Endothelial cell (in vitro differentiated cells): ENCODE results near the gene SOBP. TPM values are rescaled to one million over a fixed set of nuclear protein-coding genes. Genes with fewer than 3 reads are reported as not detected.

Source experiments
- DNase-seq: peaks from one replicate; pipeline ENCODE4 v3.0.0; 2021; ENCODE audit warnings: low spot score
- H3K27ac Mint-ChIP-seq: one replicate; pipeline ENCODE4 v1.8.0; 2021; ENCODE audit warnings: mixed read lengths, inconsistent platforms; ENCODE audit not compliant: unreplicated experiment
- H3K27me3 Mint-ChIP-seq: one replicate; pipeline ENCODE4 v1.8.0; 2021; ENCODE audit warnings: mild to moderate bottlenecking, moderate library complexity, mixed read lengths, inconsistent platforms; ENCODE audit not compliant: unreplicated experiment
- H3K36me3 Mint-ChIP-seq: one replicate; pipeline ENCODE4 v1.8.0; 2021; ENCODE audit warnings: mild to moderate bottlenecking, low read depth, mixed read lengths, inconsistent platforms; ENCODE audit not compliant: unreplicated experiment
- H3K4me1 Mint-ChIP-seq: one replicate; pipeline ENCODE4 v1.8.0; 2021; ENCODE audit warnings: mild to moderate bottlenecking, mixed read lengths, inconsistent platforms; ENCODE audit not compliant: unreplicated experiment
- H3K4me3 Mint-ChIP-seq: one replicate; pipeline ENCODE4 v1.8.0; 2021; ENCODE audit warnings: mild to moderate bottlenecking, mixed read lengths, inconsistent platforms; ENCODE audit not compliant: unreplicated experiment
- H3K9me3 Mint-ChIP-seq: one replicate; pipeline ENCODE4 v1.8.0; 2021; ENCODE audit warnings: mixed read lengths, inconsistent platforms; ENCODE audit not compliant: unreplicated experiment
- CTCF ChIP-seq: fragments of 200-600 bp; sonication (generic); IDR thresholded peaks from one replicate; pipeline ENCODE4 v1.5.0; 2021; ENCODE audit warnings: antibody characterized with exemption; ENCODE audit not compliant: unreplicated experiment
- total RNA-seq: library from RNA; stranded (reverse); fragmentation: NEBNext Ultra II Directional; extraction: Animal tissue kit (Norgen Biotek cat#: 25700); gene quantifications from one replicate; pipeline ENCODE4 v1.2.1, GENCODE V29; 2021; ENCODE audit not compliant: unreplicated experiment

SOBP gene
- total RNA-seq, 1 donor from 2014 or later = 1.5 TPM

GRCh38 chr6:107599043-107599442, 109.1 kb downstream of the SOBP start:
- peaks cover 4% of the 10 kb centered on the region for H3K27me3 Mint-ChIP-seq
- DNase-seq = no peak
- no peak overlapping the region for H3K27ac Mint-ChIP-seq
- peaks cover 36% of the 10 kb centered on the region for H3K4me1 Mint-ChIP-seq
- no peaks in the 10 kb centered on the region for H3K36me3 Mint-ChIP-seq
- no peak overlapping the region for H3K4me3 Mint-ChIP-seq
- TF ChIP-seq CTCF = no peak
- H3K9me3 Mint-ChIP-seq = no peaks in the 10 kb centered on the region

DNA sequence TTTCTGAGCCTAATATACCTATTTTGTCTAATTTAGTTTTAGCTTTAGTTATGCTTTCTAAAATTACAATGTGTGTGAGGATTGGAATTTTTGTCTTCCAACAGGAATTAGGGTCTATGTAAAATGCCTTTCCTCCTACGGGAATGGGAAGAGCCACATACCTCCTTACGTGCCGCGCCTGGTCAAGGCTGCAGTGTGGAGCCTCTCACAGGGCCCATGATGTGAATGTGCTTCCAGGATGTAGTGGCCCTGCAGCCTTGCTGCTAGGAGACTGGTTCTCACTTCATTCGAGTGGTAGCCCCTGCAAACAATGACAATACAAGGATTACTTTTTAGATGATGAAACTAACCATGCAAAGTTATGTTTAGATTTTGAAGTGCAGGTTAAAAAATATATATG, 110.2 kb downstream of the SOBP start:
- H3K4me1 Mint-ChIP-seq = peaks cover 42% of the 10 kb centered on the region
- peaks cover 4% of the 10 kb centered on the region for H3K27me3 Mint-ChIP-seq
- H3K36me3 Mint-ChIP-seq = no peaks in the 10 kb centered on the region
- H3K9me3 Mint-ChIP-seq = no peaks in the 10 kb centered on the region
- no peak for TF ChIP-seq CTCF
- no peak for DNase-seq
- no peak overlapping the region for H3K27ac Mint-ChIP-seq
- no peak overlapping the region for H3K4me3 Mint-ChIP-seq

DNA sequence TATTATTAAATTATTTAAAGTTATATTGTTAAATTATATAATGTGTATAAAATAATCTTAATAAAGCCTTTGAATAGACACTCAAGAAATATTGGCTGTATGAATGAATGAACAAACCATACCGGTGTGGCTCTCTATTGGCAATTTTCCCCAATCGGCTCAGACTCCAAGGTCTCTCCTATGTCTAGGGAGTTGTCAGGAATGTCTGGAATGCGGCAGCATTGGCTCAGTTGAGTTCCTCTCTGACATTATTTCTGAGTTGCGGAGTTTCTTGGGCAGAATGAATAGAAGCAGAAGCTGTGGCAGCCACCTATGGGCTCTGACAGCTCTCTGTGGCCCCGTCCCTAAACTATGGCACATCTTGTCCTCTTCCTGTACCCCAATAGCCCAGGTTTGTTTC, 111.0 kb downstream of the SOBP start:
- TF ChIP-seq CTCF = no peak
- Mint-ChIP-seq H3K27me3 (peaks cover 4% of the 10 kb centered on the region), H3K36me3 (no peaks in the 10 kb centered on the region), H3K27ac (no peak overlapping the region), H3K4me3 (no peak overlapping the region), H3K9me3 (no peaks in the 10 kb centered on the region), H3K4me1 (peaks cover 42% of the 10 kb centered on the region)
- peak; percentile 26 for DNase-seq

DNA sequence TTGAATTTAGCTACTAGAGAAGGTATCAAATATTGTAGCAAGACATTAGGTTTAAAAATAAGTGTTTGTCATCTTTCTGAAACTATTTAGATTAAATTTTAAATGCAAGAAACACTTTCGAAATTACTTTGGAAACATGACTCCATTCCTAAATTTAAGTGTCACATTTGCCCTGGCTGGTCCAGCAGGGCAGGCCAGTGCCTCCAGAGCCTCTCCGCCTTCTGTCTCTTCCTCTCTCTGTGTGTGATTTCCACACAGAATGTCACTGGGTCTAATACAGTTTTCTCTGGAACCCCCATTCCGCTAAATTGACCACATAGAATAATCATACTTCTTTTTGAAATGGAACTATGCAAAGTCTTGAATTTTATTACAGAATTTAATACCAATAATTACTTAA, 111.5 kb downstream of the SOBP start:
- H3K36me3 Mint-ChIP-seq = no peaks in the 10 kb centered on the region
- no peak overlapping the region for H3K4me3 Mint-ChIP-seq
- H3K27me3 Mint-ChIP-seq = peaks cover under 1% of the 10 kb centered on the region
- no peak for TF ChIP-seq CTCF
- no peak for DNase-seq
- no peaks in the 10 kb centered on the region for H3K9me3 Mint-ChIP-seq
- peaks cover 42% of the 10 kb centered on the region for H3K4me1 Mint-ChIP-seq
- H3K27ac Mint-ChIP-seq = no peak overlapping the region

- no peak overlapping the region for H3K4me3 Mint-ChIP-seq
- H3K4me1 Mint-ChIP-seq = peaks cover 44% of the 10 kb centered on the region
- DNase-seq = no peak
- no peaks in the 10 kb centered on the region for H3K36me3 Mint-ChIP-seq
- H3K27ac Mint-ChIP-seq = no peak overlapping the region
- TF ChIP-seq CTCF = no peak
- no peaks in the 10 kb centered on the region for H3K9me3 Mint-ChIP-seq
- H3K27me3 Mint-ChIP-seq = no peaks in the 10 kb centered on the region
Observed at GRCh38 chr6:107602321-107603005, 112.5 kb downstream of the SOBP start.
